IPS-20b (cell line): ENCODE measurements around the gene PSAPL1.
"Not testable (repeated sequence)": the region's sequence is repeated elsewhere in the genome, so short reads cannot be mapped to it uniquely, and the experiment has no call there.

Experiments used
- H3K27ac ChIP-seq: one replicate; pipeline ENCODE4 v1.5.1; 2013; ENCODE audit warnings: low read length
- H3K27me3 ChIP-seq: 2 replicates; pipeline ENCODE4 v1.6.1; 2013; ENCODE audit warnings: mild to moderate bottlenecking, low read length, inconsistent platforms; ENCODE audit not compliant: insufficient read depth
- H3K36me3 ChIP-seq: 2 replicates; pipeline ENCODE4 v1.6.1; 2013; ENCODE audit warnings: low read depth, mild to moderate bottlenecking, inconsistent platforms, low read length, moderate library complexity; ENCODE audit not compliant: insufficient read depth
- H3K4me1 ChIP-seq: 2 replicates; pipeline ENCODE4 v1.6.1; 2013; ENCODE audit warnings: mild to moderate bottlenecking, control low read depth, inconsistent platforms, low read length, moderate library complexity; ENCODE audit not compliant: insufficient read depth
- H3K4me3 ChIP-seq: 2 replicates; pipeline ENCODE4 v1.5.1; 2013; ENCODE audit warnings: mild to moderate bottlenecking, low read length, inconsistent platforms
- H3K9ac ChIP-seq: 2 replicates; pipeline ENCODE4 v1.6.1; 2013; ENCODE audit warnings: low read depth, mild to moderate bottlenecking, inconsistent platforms, low read length, moderate library complexity
- H3K9me3 ChIP-seq: 2 replicates; pipeline ENCODE4 v1.6.1; 2013; ENCODE audit warnings: mild to moderate bottlenecking, low read depth, low read length, inconsistent platforms; ENCODE audit not compliant: insufficient read depth

PSAPL1 gene

DNA sequence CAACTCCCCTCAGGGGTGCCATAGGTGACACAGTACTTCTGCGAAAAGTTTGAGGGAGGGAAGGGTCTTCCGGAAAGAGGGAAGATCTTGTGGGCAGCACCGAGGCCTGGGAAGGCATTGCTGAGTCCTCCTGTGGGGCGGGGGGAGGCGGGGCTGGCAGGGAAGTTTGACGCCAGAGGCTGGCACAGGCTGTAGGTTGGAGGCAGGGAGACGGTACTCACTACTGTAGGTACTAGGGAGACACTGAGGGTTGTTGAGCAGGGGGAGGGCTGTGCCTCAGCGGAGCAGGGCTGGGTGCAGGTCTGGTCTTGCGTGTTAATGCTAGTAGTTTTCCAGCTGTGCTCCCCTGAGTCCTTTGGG lies 23.3 kb upstream of the PSAPL1 start:
- H3K27ac ChIP-seq = no peak overlapping the region

GRCh38 chr4:7457201-7458065 lies 22.7 kb upstream of the PSAPL1 start:
- Histone ChIP-seq H3K36me3 (no peaks in the 10 kb centered on the region), H3K27me3 (no peaks in the 10 kb centered on the region), H3K4me3 (no peak overlapping the region), H3K9ac (no peak overlapping the region), H3K9me3 (no peaks in the 10 kb centered on the region), H3K4me1 (no peaks in the 10 kb centered on the region), H3K27ac (no peak overlapping the region)

More for the DNA sequence above, 23.3 kb upstream of the PSAPL1 start:
- Histone ChIP-seq H3K9ac (no peak overlapping the region), H3K36me3 (no peaks in the 10 kb centered on the region), H3K9me3 (no peaks in the 10 kb centered on the region), H3K27me3 (no peaks in the 10 kb centered on the region), H3K4me3 (no peak overlapping the region), H3K4me1 (no peaks in the 10 kb centered on the region)

GRCh38 chr4:7452802-7453201 lies 18.1 kb upstream of the PSAPL1 start:
- H3K27me3 ChIP-seq, H3K9me3 ChIP-seq, H3K4me1 ChIP-seq, H3K4me3 ChIP-seq, H3K9ac ChIP-seq, H3K36me3 ChIP-seq, H3K27ac ChIP-seq: not testable (repeated sequence)

DNA sequence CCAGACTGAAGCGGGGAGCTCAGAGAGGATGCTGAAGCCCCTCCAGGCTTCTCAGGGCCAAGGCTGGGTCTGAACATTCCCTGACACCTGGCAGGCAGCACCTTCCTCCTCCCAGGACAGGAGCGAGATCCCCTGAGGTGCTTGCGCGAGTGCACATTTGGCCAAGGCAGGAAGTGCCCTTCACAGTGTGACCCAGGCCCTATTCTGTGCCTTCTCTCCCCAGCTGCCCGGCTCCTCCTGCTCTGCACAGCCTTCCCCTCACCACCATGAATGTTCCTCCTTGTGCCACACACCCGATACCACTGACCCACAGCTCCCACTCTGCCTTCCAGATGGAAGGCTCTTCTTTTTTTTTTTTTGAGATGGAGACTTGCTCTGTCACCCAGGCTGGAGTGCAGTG lies 17.1 kb upstream of the PSAPL1 start:
- Histone ChIP-seq H3K9ac (no peak overlapping the region), H3K27me3 (no peaks in the 10 kb centered on the region; the same call in 1 of the 2 replicates), H3K4me1 (no peaks in the 10 kb centered on the region), H3K36me3 (no peaks in the 10 kb centered on the region), H3K27ac (no peak overlapping the region), H3K4me3 (no peak overlapping the region), H3K9me3 (no peaks in the 10 kb centered on the region)

- H3K27ac ChIP-seq = no peak overlapping the region
- H3K27me3 ChIP-seq = no peaks in the 10 kb centered on the region; the same call in 1 of the 2 replicates
- H3K9ac ChIP-seq = no peak overlapping the region
- H3K36me3 ChIP-seq = no peaks in the 10 kb centered on the region
- H3K4me1 ChIP-seq = no peaks in the 10 kb centered on the region
- H3K9me3 ChIP-seq = no peaks in the 10 kb centered on the region
- H3K4me3 ChIP-seq = no peak overlapping the region
Observed at GRCh38 chr4:7451434-7451789, 16.7 kb upstream of the PSAPL1 start.

DNA sequence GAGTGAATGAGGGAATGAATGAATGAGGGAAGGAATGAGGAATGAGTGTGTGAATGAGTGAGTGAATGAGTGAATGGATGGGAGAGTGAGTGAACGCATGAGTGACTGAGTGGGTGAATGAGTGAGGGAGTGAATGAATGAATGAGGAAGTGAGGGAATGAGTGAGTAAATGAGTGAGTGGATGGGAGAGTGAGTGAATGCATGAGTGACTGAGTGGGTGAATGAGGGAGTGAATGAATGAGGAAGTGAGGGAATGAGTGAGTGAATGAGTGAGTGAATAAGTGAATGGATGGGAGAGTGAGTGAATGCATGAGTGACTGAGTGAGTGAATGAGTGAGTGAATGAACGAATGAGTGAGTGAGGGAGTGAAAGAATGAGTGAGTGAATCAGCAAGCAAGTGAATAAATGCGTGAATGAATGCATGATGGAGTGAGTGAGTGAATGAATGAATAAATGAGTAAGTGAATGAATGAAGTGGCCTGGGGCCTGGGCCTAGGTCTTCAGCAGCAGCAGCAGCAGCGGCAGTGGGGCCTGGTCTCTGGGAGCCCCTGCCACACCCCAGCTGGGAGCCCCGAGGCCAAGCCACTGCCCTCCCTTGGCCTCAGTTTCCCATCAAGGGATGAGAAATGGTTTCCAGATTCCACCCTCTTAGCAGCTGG lies 16.2 kb upstream of the PSAPL1 start:
- no peak overlapping the region for H3K27ac ChIP-seq
- no peak overlapping the region for H3K4me3 ChIP-seq
- H3K4me1 ChIP-seq = no peaks in the 10 kb centered on the region
- no peaks in the 10 kb centered on the region for H3K36me3 ChIP-seq
- H3K9ac ChIP-seq = no peak overlapping the region
- no peaks in the 10 kb centered on the region; the same call in 1 of the 2 replicates for H3K27me3 ChIP-seq
- no peaks in the 10 kb centered on the region for H3K9me3 ChIP-seq

DNA sequence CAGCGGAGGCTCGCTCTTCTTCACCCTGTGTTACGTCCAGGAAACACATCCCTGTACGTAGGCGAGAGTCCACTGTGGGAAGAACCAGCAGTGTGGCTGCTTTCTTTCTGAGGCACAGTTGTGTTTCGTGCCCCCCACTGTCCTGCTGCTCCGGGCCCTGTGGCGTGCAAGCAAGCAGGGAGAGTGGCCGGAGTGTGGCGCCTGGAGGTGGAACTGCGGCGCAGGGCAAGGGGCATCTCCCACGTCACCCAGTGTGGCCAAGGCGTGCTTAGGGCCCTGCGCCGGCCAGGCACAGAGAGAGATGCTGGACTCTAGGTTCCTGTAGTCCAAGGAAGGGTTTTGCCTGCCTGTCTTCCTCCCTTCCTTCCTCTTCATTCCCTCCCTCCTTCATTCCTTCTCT lies 13.3 kb upstream of the PSAPL1 start:
- Histone ChIP-seq H3K9me3 (no peaks in the 10 kb centered on the region), H3K27ac (no peak overlapping the region), H3K4me1 (no peaks in the 10 kb centered on the region), H3K36me3 (no peaks in the 10 kb centered on the region), H3K27me3 (no peaks in the 10 kb centered on the region; the same call in 1 of the 2 replicates), H3K9ac (no peak overlapping the region), H3K4me3 (no peak overlapping the region)

DNA sequence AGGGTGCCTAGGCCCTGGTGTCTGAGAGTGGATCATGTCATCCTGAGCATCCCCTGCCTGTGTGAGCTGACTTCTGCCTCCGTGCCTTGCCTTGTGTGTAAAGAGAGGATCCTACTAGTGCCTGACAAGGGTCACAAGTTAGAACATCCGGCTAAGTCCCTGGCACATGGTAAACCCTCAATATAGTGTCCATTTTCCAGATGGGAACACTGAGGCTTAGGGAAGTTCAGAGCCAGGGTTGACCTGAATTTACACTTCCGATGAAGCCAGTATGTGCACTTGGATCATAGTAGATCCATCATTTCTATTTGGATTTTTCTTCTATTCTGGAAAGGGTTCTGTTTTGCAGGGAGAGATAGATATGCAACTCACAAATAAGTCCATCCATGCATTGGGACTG lies 12.5 kb upstream of the PSAPL1 start:
- H3K27me3 ChIP-seq = no peaks in the 10 kb centered on the region; the same call in 1 of the 2 replicates
- no peaks in the 10 kb centered on the region for H3K36me3 ChIP-seq

GRCh38 chr4:7444731-7445130 lies 10.0 kb upstream of the PSAPL1 start:
- Histone ChIP-seq H3K36me3 (no peaks in the 10 kb centered on the region), H3K9me3 (no peaks in the 10 kb centered on the region), H3K4me3 (no peak overlapping the region), H3K4me1 (no peaks in the 10 kb centered on the region; the same call in 1 of the 2 replicates), H3K27ac (no peak overlapping the region), H3K9ac (no peak overlapping the region), H3K27me3 (no peaks in the 10 kb centered on the region; the same call in 1 of the 2 replicates)

More for the DNA sequence above, 12.5 kb upstream of the PSAPL1 start:
- Histone ChIP-seq H3K4me3 (no peak overlapping the region), H3K9me3 (no peaks in the 10 kb centered on the region), H3K4me1 (no peaks in the 10 kb centered on the region), H3K27ac (no peak overlapping the region), H3K9ac (no peak overlapping the region)

DNA sequence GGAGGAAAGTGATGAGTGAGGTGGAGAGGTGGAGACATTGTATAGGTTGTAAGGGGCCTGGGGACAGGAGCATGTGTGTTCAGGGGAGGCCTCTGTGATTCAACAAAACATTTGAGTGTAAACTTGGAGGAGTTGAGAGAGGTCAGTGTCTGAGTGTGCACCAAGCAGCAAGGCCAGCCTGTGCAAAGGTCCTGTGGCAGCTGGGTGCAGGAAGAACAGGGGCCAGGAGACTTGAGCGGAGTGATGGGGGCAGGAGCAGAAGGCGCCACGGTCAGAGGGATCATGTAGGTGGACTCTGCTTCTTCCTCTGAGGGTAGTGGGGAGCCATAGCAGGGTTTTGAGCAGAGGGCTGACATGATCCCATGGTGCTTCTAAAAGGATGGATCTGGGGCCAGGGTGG lies 9.6 kb upstream of the PSAPL1 start:
- Histone ChIP-seq H3K36me3 (no peaks in the 10 kb centered on the region), H3K4me1 (no peaks in the 10 kb centered on the region; the same call in 1 of the 2 replicates), H3K9me3 (no peaks in the 10 kb centered on the region), H3K27ac (no peak overlapping the region), H3K27me3 (no peaks in the 10 kb centered on the region; the same call in 1 of the 2 replicates), H3K9ac (no peak overlapping the region), H3K4me3 (no peak overlapping the region)

DNA sequence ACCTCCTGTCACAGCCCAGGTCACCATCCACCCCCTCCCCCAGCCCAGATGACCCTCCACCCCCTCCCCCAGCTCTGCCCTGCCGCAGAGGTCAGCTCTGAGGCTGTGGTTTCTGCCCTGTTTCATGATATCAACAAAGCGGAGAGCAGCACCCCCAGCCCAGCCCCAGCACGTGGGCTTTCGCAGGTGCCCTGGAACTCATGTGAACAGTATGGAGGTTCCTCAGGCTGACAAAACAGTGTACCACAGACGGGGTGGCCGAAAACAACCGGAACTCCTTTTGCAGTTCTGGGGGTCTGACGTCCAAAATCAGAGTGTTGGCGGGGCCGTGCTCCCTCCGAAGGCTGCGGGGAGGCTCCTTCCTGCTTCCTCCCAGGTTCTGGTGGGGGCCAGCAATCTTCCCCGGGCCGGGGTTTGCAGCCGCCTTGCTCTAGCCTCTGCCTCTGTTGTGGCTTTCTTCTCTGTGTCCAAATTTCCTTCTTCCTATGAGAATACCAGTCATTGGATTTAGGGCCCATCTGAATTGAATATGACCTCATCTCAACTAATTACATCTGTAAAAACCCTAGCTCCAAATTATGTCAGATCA lies 7.9 kb upstream of the PSAPL1 start:
- no peak overlapping the region for H3K4me3 ChIP-seq
- H3K36me3 ChIP-seq = no peaks in the 10 kb centered on the region
- H3K27me3 ChIP-seq = no peaks in the 10 kb centered on the region
- H3K27ac ChIP-seq = no peak overlapping the region
- H3K9ac ChIP-seq = no peak overlapping the region
- no peaks in the 10 kb centered on the region; the same call in 1 of the 2 replicates for H3K4me1 ChIP-seq
- no peaks in the 10 kb centered on the region for H3K9me3 ChIP-seq

DNA sequence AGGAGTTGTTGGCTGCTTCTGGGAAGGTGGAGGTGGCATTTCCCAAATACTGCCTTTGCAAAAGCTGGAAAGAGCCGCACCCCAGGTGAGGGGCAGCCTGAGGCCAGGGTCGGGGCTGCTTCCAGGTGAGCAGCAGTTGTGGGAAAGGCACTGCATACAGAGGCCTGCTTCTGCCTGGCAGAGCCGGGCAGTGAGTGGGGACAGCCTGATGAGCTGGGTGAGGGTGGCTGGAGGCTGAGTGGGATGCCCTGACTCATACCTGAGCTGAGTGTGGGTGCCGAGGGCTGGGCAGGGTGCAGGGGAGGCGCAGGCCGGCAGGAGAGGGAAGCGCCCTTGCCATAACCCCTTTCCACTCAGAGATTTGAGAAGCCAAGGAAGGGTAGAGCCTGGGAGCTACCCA lies 6.5 kb upstream of the PSAPL1 start:
- Histone ChIP-seq H3K27ac (no peak overlapping the region), H3K36me3 (no peaks in the 10 kb centered on the region), H3K27me3 (no peaks in the 10 kb centered on the region), H3K9me3 (no peaks in the 10 kb centered on the region), H3K9ac (no peak overlapping the region), H3K4me1 (no peaks in the 10 kb centered on the region; the same call in 1 of the 2 replicates), H3K4me3 (no peak overlapping the region)
